GM18909 (cell line): ENCODE results near the gene MRM3.
"Not testable (repeated sequence)": the region's sequence is repeated elsewhere in the genome, so short reads cannot be mapped to it uniquely, and the experiment has no call there.

Experiments
- ATAC-seq: cut with Tn5 transposase; IDR thresholded peaks from one replicate; pipeline ENCODE4 v1.9.1; 2021; ENCODE audit warnings: mild to moderate bottlenecking; ENCODE audit not compliant: unreplicated experiment, poor library complexity

Gene MRM3

GRCh38 chr17:819251-819650 is 37.1 kb downstream of the MRM3 start:
- no peak for ATAC-seq

GRCh38 chr17:823501-823902 is 41.3 kb downstream of the MRM3 start:
- ATAC-seq = no peak

GRCh38 chr17:824378-824777 is 42.2 kb downstream of the MRM3 start:
- ATAC-seq = no peak

- ATAC-seq = no peak
Measured at GRCh38 chr17:825216-825615, 43.1 kb downstream of the MRM3 start.

GRCh38 chr17:826778-827177 is 44.6 kb downstream of the MRM3 start:
- ATAC-seq = no peak

- ATAC-seq = no peak
Measured at GRCh38 chr17:828761-829160, 46.6 kb downstream of the MRM3 start.

- not testable (repeated sequence) for ATAC-seq
Measured at GRCh38 chr17:829614-830013, 47.5 kb downstream of the MRM3 start.

- ATAC-seq = no peak
Measured at GRCh38 chr17:830381-830780, 48.2 kb downstream of the MRM3 start.

- ATAC-seq = no peak
Measured at GRCh38 chr17:830950-831349, 48.8 kb downstream of the MRM3 start.

- no peak for ATAC-seq
Measured at GRCh38 chr17:834136-834535, 52.0 kb downstream of the MRM3 start.

- ATAC-seq = no peak
Measured at GRCh38 chr17:835263-835662, 53.1 kb downstream of the MRM3 start.

- not testable (repeated sequence) for ATAC-seq
Measured at GRCh38 chr17:835721-836120, 53.6 kb downstream of the MRM3 start.

GRCh38 chr17:836151-836550 is 54.0 kb downstream of the MRM3 start:
- ATAC-seq = no peak

- no peak for ATAC-seq
Measured at GRCh38 chr17:838486-838885, 56.3 kb downstream of the MRM3 start.

- ATAC-seq = no peak
Measured at GRCh38 chr17:841313-841712, 59.2 kb downstream of the MRM3 start.
